GM03348 (cell line): ENCODE data around the gene APOL2.
"Not testable (repeated sequence)": the region's sequence is repeated elsewhere in the genome, so short reads cannot be mapped to it uniquely, and the experiment has no call there.

Experiments
- DNase-seq: peaks from one replicate; pipeline ENCODE4 v3.0.0; 2012; ENCODE audit warnings: low spot score

Gene APOL2

GRCh38 chr22:36263216-36263673 lies 23.9 kb upstream of the APOL2 start:
- DNase-seq: not testable (repeated sequence)

- DNase-seq: not testable (repeated sequence)
Observed at GRCh38 chr22:36262307-36262706, 23.0 kb upstream of the APOL2 start.

DNA sequence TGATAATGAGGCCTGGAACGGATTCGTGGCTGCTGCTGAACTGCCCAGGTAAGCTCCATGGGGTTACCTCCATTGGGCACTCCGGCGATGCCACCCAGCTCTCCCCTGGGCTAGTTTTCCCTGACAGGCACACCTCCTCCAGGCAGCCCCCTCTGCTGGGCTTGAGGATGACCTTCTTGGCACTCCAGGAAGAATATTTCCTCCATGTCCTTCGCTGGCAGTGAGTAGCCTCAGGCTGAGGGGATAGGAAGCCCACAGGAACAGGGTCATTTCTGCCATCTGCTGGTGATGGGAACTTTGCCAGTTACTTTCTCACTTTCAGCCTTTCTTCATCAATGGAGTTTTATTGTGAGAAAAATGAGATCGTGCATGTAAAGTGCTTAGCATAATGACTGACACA lies 22.3 kb upstream of the APOL2 start:
- DNase-seq: not testable (repeated sequence)

DNA sequence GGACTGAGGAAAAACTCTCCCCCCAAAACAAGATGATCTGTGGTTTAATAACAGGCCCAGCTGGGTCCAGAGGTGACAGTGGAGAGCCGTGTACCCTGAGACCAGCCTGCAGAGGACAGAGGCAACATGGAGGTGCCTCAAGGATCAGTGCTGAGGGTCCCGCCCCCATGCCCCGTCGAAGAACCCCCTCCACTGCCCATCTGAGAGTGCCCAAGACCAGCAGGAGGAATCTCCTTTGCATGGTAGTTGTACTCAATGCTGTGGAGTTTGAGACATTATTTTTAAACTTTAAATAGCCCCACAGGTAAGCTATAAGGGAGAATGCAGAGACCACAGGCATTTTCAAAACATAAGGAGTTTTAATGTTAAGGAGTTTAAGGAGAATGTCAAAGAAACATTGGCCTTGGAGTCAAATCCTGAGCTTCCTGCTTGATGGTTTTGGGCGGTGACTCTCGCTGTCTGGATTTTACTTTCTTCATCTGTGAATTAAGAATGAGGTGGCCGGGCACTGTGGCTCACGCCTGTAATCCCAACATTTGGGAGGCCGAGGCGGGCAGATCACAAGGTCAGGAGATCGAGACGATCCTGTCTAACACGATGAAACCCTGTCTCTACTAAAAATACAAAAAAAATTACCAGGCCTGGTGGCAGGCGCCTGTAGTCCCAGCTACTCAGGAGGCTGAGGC lies 20.4 kb upstream of the APOL2 start:
- DNase-seq: no peak

DNA sequence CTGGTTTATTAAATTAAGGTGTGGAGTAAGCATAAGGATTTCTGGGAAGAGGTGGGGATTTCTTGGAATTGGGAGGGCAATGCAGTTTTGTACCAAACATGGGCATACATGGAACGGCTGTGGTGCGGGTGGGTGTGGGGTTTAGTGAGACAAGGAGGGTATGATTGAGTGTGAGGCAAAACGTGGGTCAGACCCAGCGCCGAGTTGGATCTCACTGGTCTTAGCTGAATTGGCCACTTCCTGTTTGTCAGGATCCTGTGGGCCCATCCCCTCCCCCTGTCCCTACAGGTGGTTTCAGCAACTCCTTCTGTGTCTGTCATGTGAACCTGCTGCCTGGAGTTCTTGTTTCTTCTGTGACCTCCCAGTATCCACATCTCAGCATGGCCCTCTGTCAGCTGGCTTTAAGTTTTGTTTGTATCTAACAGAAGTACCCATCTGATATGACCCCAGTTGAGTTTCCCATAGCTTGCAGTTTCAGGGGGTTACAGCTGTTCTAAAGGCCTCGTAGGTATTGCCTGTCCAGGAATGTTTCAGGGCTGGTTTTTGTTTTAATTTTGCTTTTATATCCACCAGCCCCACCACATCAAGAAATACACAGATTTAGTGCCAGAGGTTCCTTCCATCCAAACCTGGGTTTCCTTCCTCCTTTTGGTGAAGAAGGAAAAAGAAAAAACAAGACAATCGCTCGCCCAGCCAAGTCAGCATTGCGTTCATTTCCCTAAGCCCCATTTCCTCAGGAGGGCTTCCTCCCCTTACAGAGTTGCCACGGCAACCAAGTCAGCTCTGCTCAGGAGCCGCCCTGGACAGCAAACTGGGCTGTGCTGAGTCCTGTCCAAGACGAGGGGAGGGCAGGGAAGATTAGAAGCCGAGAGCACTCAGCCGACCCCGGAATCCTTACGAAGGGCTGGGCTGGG lies 19.6 kb upstream of the APOL2 start:
- no peak for DNase-seq

DNA sequence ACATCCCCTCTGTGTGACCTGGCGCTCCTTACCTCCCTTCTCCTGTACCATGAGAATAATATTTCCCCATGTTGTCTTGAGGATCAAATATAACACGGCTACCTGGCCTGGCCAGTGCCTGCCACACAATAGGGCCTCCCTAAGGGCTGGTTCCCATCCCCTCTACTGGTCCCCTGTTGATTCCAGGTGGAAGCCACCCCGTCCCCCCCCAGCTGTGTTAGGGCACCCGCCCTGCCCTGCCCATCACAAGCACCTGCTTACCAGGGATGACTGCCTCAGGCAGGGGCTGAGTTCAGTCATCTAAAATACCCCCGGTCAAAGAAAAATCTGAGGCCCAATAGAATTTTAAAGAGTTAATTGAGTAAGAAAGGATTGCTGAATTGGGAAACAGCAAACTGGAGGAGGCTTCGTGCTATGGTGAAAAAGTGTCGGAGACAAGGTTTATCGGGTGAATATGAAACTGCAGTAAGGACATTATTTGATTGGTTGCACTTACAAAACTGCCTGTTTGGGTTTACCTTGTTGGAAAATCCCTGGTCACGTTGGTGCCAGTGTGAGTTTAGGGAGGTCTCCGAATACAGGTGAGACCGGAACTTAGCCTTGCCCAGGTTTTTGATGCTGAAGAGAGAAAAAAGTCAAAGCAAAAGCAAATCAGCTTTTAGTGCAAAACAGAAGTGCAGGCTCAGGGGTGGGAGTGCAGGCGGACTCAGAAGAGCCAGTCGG lies 18.8 kb upstream of the APOL2 start:
- DNase-seq: no peak

- no peak for DNase-seq
Observed at GRCh38 chr22:36257308-36257707, 18.0 kb upstream of the APOL2 start.

- DNase-seq: no peak
Observed at GRCh38 chr22:36256478-36256877, 17.2 kb upstream of the APOL2 start.

DNA sequence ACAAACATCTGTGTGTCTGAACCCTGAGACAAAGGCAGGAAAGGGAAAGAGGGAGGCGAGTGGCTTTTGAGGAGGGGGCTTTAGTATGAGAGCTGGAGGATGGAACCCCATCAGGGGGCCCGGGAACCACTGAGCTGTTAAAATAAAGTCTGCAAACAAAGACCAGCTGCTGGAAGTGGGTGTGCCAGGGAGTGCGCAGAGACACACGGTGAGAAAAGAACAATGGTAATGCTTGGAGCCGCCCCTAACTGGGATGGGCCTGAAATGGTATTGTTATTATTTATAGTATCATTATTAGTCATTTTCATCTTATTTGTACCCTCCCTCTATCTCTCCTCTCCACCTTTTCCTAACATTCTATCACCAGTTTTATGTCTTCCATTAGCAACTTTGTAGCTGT lies 16.2 kb upstream of the APOL2 start:
- DNase-seq: not testable (repeated sequence)

GRCh38 chr22:36253523-36254490 lies 14.5 kb upstream of the APOL2 start:
- DNase-seq: no peak

DNA sequence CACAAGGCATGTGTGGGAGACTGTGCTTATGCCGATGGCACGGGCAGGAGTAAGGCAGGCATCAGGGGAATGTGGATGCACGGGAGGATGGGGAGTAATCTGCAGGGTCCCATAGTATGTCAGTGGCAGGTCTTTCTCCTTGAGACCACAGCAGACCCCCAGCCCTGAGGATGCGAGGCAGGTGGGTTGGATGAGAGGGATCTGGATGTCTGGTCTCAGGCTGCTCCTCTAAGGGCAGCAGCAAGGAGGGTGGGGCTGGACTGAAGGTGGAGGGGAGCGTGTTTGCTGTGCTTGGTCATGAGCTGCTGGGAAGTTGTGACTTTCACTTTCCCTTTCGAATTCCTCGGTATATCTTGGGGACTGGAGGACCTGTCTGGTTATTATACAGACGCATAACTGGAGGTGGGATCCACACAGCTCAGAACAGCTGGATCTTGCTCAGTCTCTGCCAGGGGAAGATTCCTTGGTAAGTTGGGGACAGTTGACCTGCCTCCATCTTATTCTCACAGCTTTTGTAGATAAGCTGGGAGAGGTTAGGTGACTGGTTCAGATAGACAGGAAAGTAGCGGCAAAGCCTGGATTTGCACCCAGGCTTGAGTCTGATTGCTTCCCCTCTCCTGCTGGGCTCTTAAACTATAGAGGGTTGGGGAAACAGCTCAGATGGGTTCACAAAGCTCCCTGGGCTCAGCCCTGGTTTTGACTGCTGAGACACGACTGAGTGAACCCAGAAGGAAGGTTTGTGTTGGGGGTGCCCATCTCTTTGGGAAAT lies 13.6 kb upstream of the APOL2 start, which contains the start of gene APOL1:
APOL1 (plus strand) TSS at position 380 of the 769 bp plus-strand sequence. CDS start 1,823 bp downstream, outside the sequence.
- DNase-seq: peak; percentile 40

DNA sequence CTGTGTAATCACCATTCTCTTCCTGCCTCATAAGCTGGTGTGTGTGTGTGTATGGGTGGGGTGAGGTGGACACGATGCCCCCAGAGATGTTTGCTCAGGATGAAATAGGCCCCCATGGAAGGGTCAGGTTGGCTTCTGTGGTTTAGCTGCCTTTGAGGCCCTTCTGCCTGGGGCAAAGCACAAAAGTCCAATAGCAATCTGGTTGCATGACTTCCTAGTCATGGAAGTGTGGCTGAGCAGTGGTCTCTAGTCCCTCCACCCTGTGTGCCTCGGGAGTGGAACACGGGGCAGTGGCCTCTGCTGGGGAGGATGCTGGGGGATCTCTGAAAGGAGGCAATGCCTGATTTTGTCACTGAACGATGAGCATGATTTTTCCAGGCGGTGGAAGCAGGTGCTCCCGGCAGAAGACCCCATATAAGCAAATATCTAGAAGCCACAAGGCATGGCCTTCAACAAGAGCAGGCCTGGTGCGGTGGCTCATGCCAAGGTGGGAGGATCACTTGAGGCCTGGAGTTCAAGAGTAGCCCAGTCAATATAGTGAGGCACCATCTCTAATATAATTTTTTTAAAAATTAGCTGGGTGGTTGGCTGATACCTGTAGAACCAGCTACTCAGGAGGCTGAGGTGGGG lies 12.8 kb upstream of the APOL2 start:
- DNase-seq: not testable (repeated sequence)

DNA sequence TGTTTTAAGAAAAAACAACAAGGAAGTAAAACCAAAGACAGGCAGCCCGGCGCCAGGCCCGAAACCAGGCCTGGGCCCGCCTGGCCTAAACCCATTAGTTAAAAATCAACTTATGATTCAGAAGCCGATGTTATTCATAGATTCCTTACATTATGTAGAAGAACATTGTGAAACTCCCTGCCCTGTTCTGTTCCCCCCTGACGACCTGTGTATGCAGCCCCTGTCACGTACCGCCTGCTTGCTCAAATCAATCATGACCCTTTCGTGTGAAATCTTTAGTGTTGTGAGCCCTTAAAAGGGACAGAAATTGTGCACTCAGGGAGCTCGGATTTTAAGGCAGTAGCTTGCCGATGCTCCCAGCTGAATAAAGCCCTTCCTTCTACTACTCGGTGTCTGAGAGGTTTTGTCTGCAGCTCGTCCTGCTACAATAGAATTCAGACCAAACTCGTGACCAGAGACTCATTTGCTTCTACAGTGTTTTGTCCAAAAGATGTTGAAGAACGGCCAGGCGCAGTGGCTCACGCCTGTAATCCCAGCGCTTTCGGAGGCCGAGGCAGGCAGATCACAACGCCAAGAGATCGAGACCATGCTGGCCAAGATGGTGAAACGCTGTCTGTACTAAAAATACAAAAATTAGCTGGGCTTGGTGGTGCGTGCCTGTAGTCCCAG lies 11.1 kb upstream of the APOL2 start:
- not testable (repeated sequence) for DNase-seq

DNA sequence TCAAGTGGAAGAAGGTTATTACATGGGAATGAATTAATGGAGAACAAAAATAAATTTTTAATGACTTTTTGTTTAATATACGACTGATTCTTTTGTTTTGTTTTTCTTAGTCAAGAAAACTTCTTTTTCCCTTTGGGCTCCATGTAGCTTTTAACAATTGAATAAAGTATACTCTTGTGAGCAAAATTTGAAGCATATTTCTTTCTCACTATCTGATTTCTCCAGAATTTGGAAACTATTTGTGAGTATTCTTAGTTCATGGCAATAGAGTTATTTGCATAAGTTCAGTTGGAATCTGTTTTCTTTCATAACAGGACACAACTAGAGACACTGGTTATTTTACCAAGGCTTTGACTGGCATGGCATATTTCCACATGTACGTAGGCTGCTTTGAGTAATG lies 9.8 kb upstream of the APOL2 start:
- DNase-seq: no peak

DNA sequence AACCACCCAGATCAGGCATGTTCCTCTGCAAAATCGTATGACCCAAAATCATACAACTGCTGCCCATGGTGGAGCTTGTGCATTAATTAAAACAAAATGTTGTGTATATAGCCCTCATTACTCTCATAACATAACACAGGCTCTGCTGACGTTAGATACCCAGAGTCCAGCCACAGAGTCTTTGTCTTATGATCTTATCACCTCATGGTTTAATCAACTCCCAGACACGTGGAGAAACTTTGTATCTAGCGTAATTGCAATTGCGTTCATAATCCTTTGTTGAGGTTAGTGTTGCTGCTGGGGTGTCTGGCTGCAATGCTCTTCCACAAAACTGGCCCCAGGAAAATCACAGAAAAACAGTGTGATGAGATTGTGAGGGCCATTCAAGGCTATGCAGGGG lies 8.6 kb upstream of the APOL2 start:
- DNase-seq: no peak

DNA sequence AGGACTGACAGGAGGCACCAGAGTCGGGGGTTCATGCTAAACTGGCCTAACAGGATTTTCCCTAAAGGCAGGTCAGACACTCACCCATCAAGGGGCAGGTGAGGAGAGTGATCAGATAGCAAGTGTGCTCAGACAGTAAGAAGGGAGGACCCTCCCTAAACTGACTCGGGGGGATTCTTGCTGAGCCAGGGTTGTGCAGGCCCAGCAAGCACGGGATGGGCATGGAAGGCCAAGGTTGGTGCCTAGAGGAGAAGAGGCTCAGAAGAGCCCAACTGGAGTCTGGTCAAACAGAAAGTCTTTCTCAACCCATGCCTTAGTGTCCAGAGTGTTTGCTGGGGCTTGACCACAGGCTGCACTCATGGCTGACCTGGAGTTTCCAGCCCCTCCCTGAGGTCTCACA lies 7.4 kb upstream of the APOL2 start:
- DNase-seq: no peak

- no peak for DNase-seq
Observed at GRCh38 chr22:36245805-36246356, 6.6 kb upstream of the APOL2 start.

- peak; percentile 66 for DNase-seq
Observed at GRCh38 chr22:36244522-36245391, 5.4 kb upstream of the APOL2 start.
